Measurements from ENCODE around the gene RHBDL3. TPM values are rescaled to one million over a fixed set of nuclear protein-coding genes. Genes with fewer than 3 reads are reported as not detected.

Gene RHBDL3
- total and polyA plus RNA-seq, 2 of the 8 experiments (the other 6 are each of a cell fraction or from before 2014, with no cell fraction given) = 9.6 to 12.2 TPM

DNA sequence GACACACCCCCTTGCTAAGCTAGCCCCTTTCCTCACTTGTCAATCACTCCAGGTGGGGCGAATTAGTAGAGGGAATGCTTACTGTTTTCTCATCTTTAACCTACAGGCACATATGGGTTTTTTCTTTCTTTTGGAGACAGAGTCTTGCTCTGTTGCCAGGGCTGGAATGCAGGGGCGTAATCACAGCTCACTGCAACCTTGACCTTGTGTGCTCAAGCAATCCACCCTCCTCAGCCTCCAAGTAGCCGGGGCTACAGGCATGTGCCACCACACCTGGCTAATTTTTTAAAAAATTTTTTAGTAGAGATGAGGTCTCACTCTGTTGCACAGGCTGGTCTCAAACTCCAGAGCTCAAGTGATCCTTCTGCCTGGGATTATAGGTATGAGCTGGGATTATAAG, 38.7 kb upstream of the RHBDL3 start:
- no peak overlapping the region for H3K27ac ChIP-seq (ENCODE audit: low read depth, low read length)
- H3K79me2 ChIP-seq (ENCODE audit: control insufficient read depth in 1 of 2, insufficient read depth in 2 of 2, low read length in 2 of 2) = no peaks in the 10 kb centered on the region
- H3K23ac ChIP-seq (ENCODE audit: insufficient read length) = no peak overlapping the region
- H4K8ac ChIP-seq (ENCODE audit: extremely low read depth, insufficient read depth, low read length) = no peak overlapping the region
- H4K91ac ChIP-seq (replicated peaks; ENCODE audit: insufficient read length, low read length) = no peak overlapping the region
- no peak overlapping the region for H2BK15ac ChIP-seq (ENCODE audit: low read length)
- DNase-seq (ENCODE audit: low read depth in 1 of 2, low spot score in 2 of 2) = no peak
- H3K14ac ChIP-seq (ENCODE audit: insufficient read length) = no peak overlapping the region
- H3K56ac ChIP-seq (replicated peaks; ENCODE audit: insufficient read length, low read depth, low read length) = no peak overlapping the region
- CTCF ChIA-PET (ENCODE audit: partially characterized antibody) = interaction anchor here (1.1 to 2.8 kb wide), 3 partner anchors 14 to 26 kb away, joined by 3 to 8 read pairs (median 3); no protein-coding TSS in a partner anchor
- H3K27me3 ChIP-seq (replicated peaks in 1 of 4; ENCODE audit: control insufficient read depth in 3 of 4, extremely low read depth in 1 of 4, insufficient read depth in 3 of 4, low read length in 3 of 4) = no peaks in the 10 kb centered on the region
- no peak overlapping the region; a peak in 1 of 4 replicates for H3K4me2 ChIP-seq (ENCODE audit: insufficient read depth in 1 of 2, low read depth in 2 of 2, low read length in 2 of 2)
- no peak overlapping the region for H3K4me3 ChIP-seq (ENCODE audit: extremely low read depth in 1 of 4, insufficient read depth in 2 of 4, low read depth in 3 of 4, low read length in 4 of 4)
- H4K5ac ChIP-seq (ENCODE audit: insufficient read length, low read depth, low read length) = no peak overlapping the region
- H3K18ac ChIP-seq (ENCODE audit: extremely low read depth, low read length) = no peak overlapping the region; the same call in 1 of the 2 replicates
- no peak overlapping the region for H3K9ac ChIP-seq (replicated peaks in 1 of 4; ENCODE audit: extremely low read depth in 1 of 4, low read depth in 3 of 4, low read length in 3 of 4)
- no peak overlapping the region for H3K4ac ChIP-seq (replicated peaks; ENCODE audit: insufficient read length, low read depth, low read length)
- no peak overlapping the region for H2AK5ac ChIP-seq (ENCODE audit: low read depth, low read length)
- H2BK5ac ChIP-seq (ENCODE audit: low read depth, low read length) = no peak overlapping the region
- FAIRE-seq = no peak
- no peaks in the 10 kb centered on the region for H3K36me3 ChIP-seq (ENCODE audit: control insufficient read depth in 2 of 4, insufficient read depth in 4 of 4, low read length in 3 of 4)
- no peaks in the 10 kb centered on the region for H3K9me3 ChIP-seq (ENCODE audit: insufficient read depth in 2 of 2, low read depth in 1 of 2, low read length in 1 of 2)
- H3K23me2 ChIP-seq (ENCODE audit: low read depth, low read length) = peaks cover 3% of the 10 kb centered on the region; the same call in 1 of the 2 replicates
- no peaks in the 10 kb centered on the region for H4K20me1 ChIP-seq (replicated peaks in 1 of 2; ENCODE audit: control insufficient read depth in 1 of 2, insufficient read depth in 2 of 2, low read length in 2 of 2)
- no peak overlapping the region for H2AFZ ChIP-seq (ENCODE audit: low read length)
- H2BK12ac ChIP-seq (ENCODE audit: low read depth, low read length) = 0 out of 2 replicates have a peak overlapping the region, but pooled peaks have one; percentile 12
- no peak overlapping the region for H2BK20ac ChIP-seq (ENCODE audit: low read length)
- H3K4me1 ChIP-seq (replicated peaks in 1 of 4; ENCODE audit: control insufficient read depth in 3 of 4, insufficient read depth in 4 of 4, low read length in 3 of 4) = peaks cover 0 to 15% (median 11%) of the 10 kb centered on the region in 4 experiments; a peak in 5 of 7 replicates
- no peak overlapping the region for H2BK120ac ChIP-seq (replicated peaks; ENCODE audit: low read depth, low read length)
- 84% methylated on average over 3 of the region's 3 CpGs; no CpG with 5 or more reads in 1 of the 2 experiments for WGBS, 2 experiments (ENCODE audit: extremely low coverage in 1 of 2, insufficient coverage in 1 of 2, insufficient read length in 1 of 2, insufficient replicate concordance in 2 of 2, low coverage in 1 of 2, low lambda C conversion rate in 2 of 2, missing lambda C conversion rate in 1 of 2)
- no peaks in the 10 kb centered on the region for H3K79me1 ChIP-seq (ENCODE audit: low read depth, low read length)
- POLR2A ChIA-PET (ENCODE audit: partially characterized antibody) = interaction anchor here (1.0 to 1.7 kb wide), 2 partner anchors 124 to 128 kb away, joined by 3 read pairs; no protein-coding TSS in a partner anchor
- TF ChIP-seq NANOG (IDR thresholded peaks at IDR 0.05; ENCODE audit: insufficient read depth, low read depth, low read length, poor library complexity, severe bottlenecking) = no peak
- no peak for TF ChIP-seq YY1 (IDR thresholded peaks at IDR 0.05; ENCODE audit: low read depth, low read length)
- TF ChIP-seq, protein P1, sequence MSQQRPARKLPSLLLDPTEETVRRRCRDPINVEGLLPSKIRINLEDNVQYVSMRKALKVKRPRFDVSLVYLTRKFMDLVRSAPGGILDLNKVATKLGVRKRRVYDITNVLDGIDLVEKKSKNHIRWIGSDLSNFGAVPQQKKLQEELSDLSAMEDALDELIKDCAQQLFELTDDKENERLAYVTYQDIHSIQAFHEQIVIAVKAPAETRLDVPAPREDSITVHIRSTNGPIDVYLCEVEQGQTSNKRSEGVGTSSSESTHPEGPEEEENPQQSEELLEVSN (IDR thresholded peaks at IDR 0.05) = no peak
- no peak for TF ChIP-seq EP300 (IDR thresholded peaks at IDR 0.05; ENCODE audit: borderline replicate concordance in 1 of 2, low read depth in 2 of 2, low read length in 2 of 2)
- no peak for TF ChIP-seq JUND (IDR thresholded peaks at IDR 0.05; ENCODE audit: low read length)
- no peak for TF ChIP-seq RFX5 (IDR thresholded peaks at IDR 0.05; ENCODE audit: borderline replicate concordance, low read depth, low read length)
- TF ChIP-seq PHF8 (conservative IDR thresholded peaks at IDR 0.05; ENCODE audit: low read depth, low read length) = no peak
- TF ChIP-seq TAF7 (optimal IDR thresholded peaks at IDR 0.05; ENCODE audit: borderline replicate concordance, low read depth, low read length) = no peak
- TF ChIP-seq, protein P2, sequence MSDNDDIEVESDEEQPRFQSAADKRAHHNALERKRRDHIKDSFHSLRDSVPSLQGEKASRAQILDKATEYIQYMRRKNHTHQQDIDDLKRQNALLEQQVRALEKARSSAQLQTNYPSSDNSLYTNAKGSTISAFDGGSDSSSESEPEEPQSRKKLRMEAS (IDR thresholded peaks at IDR 0.05) = no peak
- TF ChIP-seq ZNF274 (IDR thresholded peaks at IDR 0.05; ENCODE audit: borderline replicate concordance, extremely low read depth, low read length) = no peak
- no peak for TF ChIP-seq HDAC2 (IDR thresholded peaks at IDR 0.05; ENCODE audit: borderline replicate concordance in 1 of 2, low read depth in 2 of 2, low read length in 2 of 2)
